Measurements from ENCODE around the gene ASIC1.
A peak's percentile ranks its signal among the peaks of the same experiment; 100 is the strongest.

The ASIC1 gene

DNA sequence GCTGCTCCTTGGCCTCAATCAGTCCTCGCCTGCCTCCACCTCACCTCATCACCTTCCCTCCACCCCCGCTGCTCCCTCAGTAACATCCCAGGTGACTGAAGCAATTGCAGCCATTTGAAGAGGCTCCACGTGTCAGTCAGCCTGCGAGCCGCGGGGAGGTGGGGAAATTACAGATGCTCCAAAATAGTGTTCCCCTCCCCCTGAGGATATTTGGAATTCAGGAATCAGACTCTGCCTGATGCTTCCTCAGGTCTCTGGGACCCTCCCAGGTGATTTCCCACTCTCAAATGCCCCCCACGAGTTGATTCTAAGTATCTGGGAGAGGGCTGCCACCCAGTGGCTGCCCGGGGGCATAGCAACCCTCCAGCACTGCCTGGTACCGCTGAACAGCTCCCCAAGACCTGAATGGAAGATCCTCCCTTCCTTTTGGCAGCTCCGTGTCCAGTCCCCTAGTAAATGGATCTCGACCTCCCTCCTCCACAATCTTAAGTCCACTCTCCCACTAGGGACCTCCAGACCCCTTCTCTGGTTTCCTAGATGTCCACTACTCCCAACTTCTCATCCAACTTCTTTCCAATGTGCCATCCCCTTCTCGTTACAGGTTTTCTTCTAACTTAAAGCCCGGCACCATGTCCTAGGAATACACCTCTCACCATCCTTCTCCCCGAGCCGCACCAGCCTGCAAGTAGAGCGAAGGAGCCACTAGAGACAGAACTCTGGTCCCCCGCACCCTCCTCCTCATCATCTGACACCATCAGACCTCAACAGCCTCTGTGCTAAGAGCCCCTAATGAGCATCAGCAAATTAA lies 1.4 kb upstream of the ASIC1 start:
- TF ChIP-seq POLR2A (IDR thresholded peaks at IDR 0.05; ENCODE audit: low read depth, low read length): no peak
- TF ChIP-seq TAF1 (IDR thresholded peaks at IDR 0.05; ENCODE audit: borderline replicate concordance, low read depth, low read length): no peak
- no peak for TF ChIP-seq POLR2AphosphoS5 (IDR thresholded peaks at IDR 0.05; ENCODE audit: low read depth, low read length)
- peak; percentile 71 for DNase-seq (ENCODE audit: insufficient read length)
- FAIRE-seq: peak; percentile 95

DNA sequence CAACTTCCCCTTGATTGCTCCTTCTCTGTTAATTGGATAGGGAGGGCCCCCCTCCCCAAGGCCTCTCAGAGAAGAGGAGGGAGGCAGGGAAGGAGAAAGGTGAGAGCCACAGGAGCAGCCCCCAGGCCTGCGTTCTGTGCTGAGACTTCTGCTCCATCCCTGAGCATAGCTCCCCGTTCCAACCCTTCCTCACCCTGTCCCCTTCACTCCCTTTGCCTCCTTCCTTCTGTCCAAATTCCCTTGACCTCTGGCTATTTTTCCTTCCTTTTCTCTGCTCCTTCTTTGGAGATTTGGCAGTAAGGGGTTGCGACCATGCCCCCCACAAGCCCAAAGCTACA lies 788 bp upstream of the ASIC1 start:
- TF ChIP-seq TAF1 (IDR thresholded peaks at IDR 0.05; ENCODE audit: borderline replicate concordance, low read depth, low read length) (no peak), POLR2A (IDR thresholded peaks at IDR 0.05; ENCODE audit: low read depth, low read length) (no peak), POLR2AphosphoS5 (IDR thresholded peaks at IDR 0.05; ENCODE audit: low read depth, low read length) (no peak)
- DNase-seq (ENCODE audit: insufficient read length) (no peak), FAIRE-seq (no peak)

DNA sequence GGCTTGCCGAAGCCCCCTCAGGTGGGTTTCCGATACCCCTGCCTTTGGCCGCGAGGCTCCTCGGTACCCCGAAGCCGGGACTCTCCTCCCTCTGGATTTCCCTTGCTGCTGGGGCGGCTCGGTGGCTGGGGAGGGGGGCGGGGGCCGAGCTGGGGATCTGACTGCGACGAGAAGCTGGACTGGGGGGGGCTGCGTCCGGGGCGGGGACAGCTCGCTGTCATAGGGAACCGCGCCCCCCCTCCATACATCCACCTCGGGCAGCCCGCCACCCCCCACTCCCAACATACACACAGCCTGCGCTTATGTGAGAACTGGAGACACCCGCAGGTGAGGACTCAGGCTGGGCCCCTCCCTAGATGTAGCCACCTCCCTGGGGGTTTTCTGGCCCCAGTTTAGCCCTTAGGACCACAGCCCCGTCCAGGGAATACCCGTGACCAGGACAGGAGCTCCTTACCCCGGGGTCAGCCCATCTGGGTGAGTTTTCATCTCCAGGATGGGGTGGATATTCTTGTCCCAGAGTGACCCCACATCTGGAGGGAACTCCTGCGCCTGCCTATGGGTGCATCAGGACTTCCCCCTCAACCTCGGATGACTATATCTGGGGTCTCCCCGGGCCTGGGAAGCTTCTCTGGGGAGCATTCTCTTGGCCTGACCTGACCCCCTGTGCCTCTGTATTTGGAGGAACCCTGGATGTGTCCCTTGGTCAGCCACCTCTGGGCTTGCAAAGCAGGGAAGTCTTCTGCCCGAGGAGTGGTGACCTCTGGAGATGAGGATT lies 687 bp downstream of the ASIC1 start:
- DNase-seq (ENCODE audit: insufficient read length) (no peak), FAIRE-seq (no peak)
- TF ChIP-seq TAF1 (IDR thresholded peaks at IDR 0.05; ENCODE audit: borderline replicate concordance, low read depth, low read length) (no peak), POLR2AphosphoS5 (IDR thresholded peaks at IDR 0.05; ENCODE audit: low read depth, low read length) (no peak), POLR2A (IDR thresholded peaks at IDR 0.05; ENCODE audit: low read depth, low read length) (no peak)

DNA sequence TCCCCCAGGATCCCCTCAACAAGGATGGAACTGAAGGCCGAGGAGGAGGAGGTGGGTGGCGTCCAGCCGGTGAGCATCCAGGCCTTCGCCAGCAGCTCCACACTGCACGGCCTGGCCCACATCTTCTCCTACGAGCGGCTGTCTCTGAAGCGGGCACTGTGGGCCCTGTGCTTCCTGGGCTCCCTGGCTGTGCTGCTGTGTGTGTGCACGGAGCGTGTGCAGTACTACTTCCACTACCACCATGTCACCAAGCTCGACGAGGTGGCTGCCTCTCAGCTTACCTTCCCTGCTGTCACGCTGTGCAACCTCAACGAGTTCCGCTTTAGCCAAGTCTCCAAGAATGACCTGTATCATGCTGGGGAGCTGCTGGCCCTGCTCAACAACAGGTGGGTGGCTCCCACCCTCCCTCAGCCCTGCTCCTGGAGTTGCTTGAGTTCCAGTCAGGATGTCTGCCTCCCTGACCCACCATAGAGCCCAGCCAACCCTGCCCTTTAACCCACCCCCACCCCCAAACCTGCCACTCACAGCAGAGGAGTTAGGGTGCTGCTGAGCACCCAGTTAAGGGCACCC lies 1.4 kb downstream of the ASIC1 start:
- no peak for DNase-seq (ENCODE audit: insufficient read length)
- no peak for FAIRE-seq
- no peak for TF ChIP-seq TAF1 (IDR thresholded peaks at IDR 0.05; ENCODE audit: borderline replicate concordance, low read depth, low read length)
- TF ChIP-seq POLR2AphosphoS5 (IDR thresholded peaks at IDR 0.05; ENCODE audit: low read depth, low read length): no peak
- TF ChIP-seq POLR2A (IDR thresholded peaks at IDR 0.05; ENCODE audit: low read depth, low read length): no peak

DNA sequence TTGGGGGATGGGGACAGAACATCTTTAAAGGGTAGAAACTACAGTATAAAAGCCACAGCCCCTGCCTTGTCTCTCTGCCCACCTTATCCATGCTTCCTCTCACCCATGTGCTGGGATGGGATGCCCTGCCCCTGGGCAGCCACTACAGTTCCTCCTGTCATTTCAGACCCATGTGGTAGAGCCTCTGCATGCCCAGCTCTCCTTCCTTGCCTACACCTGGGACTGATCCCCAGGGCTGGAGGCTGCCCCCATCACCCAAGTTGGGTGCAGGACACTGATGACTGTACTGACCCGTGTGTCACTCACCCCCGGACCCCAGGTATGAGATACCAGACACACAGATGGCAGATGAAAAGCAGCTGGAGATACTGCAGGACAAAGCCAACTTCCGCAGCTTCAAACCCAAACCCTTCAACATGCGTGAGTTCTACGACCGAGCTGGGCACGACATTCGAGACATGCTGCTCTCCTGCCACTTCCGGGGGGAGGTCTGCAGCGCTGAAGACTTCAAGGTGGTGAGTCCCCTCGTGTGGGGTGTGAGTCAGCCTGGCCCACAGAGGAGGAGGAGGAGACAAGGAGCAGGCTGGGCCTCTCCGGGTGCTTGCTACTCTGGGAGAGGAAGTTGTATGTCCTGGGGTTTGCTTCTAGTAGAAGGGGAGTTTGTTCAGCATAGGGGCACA lies 2.2 kb downstream of the ASIC1 start:
- no peak for DNase-seq (ENCODE audit: insufficient read length)
- peak; percentile 5 for FAIRE-seq
- TF ChIP-seq POLR2AphosphoS5 (IDR thresholded peaks at IDR 0.05; ENCODE audit: low read depth, low read length) (no peak), POLR2A (IDR thresholded peaks at IDR 0.05; ENCODE audit: low read depth, low read length) (no peak), TAF1 (IDR thresholded peaks at IDR 0.05; ENCODE audit: borderline replicate concordance, low read depth, low read length) (no peak)

DNA sequence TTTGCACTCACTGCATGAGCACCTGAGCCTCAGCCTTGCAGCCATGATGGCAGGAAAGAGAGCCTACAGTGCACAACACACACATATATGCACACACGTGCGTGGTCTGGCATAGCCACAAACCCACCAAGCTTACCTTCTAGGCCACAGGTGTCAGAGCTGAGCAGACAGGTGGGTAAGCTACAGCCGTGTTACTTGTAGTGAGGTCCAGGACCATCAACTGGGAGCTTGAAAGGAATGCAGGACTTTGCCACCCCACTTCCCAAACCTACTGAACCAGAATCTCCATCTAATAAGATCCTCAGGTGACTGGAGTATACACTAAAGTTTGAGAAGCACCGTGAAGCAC lies 2.7 kb downstream of the ASIC1 start:
- FAIRE-seq: no peak
- no peak for DNase-seq (ENCODE audit: insufficient read length)

DNA sequence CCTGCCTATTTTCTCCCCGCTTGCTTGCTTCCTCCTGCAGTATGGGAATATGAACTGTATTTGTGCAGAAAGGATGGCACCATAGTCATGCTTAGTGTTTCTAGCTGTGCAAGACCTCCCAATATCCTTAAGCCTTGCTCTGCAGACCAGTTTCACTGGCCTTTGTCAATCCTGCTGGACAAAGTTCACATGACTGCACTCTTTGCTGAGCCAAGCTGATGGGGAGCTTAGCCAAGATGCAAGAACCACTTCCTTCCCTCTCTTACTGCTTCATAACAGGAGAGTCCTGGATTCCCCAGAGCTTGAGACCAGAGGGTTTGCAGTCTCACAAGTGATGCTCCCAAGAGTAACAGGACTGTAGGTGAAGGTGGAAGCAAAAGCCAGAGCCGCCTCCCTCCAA lies 3.8 kb downstream of the ASIC1 start:
- FAIRE-seq (no peak), DNase-seq (ENCODE audit: insufficient read length) (no peak)
- TF ChIP-seq POLR2AphosphoS5 (IDR thresholded peaks at IDR 0.05; ENCODE audit: low read depth, low read length) (no peak), TAF1 (IDR thresholded peaks at IDR 0.05; ENCODE audit: borderline replicate concordance, low read depth, low read length) (no peak), POLR2A (IDR thresholded peaks at IDR 0.05; ENCODE audit: low read depth, low read length) (no peak)

More for the DNA sequence above, 2.7 kb downstream of the ASIC1 start:
- TF ChIP-seq POLR2A (IDR thresholded peaks at IDR 0.05; ENCODE audit: low read depth, low read length) (no peak), TAF1 (IDR thresholded peaks at IDR 0.05; ENCODE audit: borderline replicate concordance, low read depth, low read length) (no peak), POLR2AphosphoS5 (IDR thresholded peaks at IDR 0.05; ENCODE audit: low read depth, low read length) (no peak)

DNA sequence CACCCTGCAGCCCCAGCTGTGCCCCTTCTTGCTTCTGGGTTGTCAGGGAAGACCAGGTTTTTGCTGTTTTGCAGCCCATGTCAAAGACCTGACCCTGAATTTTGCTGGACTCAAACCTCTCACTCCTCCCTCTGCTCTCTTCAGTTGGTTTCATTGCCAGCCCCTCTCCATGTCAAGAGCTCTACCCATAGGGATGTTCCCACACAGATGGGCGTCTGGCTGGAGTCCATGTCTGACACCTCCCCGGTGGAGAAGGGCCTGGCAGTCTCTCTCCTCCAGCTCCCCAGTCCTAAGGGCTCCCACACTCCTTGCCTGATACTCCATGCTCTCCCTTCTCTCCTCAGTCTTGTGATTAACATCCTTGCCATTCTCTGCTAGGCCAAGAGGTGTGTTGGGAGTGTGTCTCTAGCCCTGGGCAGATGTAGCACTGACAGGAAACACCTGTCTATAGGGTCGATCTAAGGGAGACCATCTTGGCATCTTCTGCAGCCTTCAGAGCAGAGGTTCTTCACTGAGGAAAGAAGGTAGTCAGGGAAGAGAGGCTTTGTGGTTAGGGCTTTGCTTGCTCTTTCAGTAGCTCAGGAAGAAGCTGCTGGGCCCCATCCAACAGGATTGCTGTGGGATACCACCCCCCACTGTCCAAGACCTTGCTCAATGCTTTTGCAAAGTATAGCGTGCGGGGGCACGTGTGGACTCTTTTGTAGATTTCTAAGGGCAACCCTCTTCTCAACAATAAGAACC lies 4.7 kb downstream of the ASIC1 start:
- no peak for DNase-seq (ENCODE audit: insufficient read length)
- FAIRE-seq: no peak

DNA sequence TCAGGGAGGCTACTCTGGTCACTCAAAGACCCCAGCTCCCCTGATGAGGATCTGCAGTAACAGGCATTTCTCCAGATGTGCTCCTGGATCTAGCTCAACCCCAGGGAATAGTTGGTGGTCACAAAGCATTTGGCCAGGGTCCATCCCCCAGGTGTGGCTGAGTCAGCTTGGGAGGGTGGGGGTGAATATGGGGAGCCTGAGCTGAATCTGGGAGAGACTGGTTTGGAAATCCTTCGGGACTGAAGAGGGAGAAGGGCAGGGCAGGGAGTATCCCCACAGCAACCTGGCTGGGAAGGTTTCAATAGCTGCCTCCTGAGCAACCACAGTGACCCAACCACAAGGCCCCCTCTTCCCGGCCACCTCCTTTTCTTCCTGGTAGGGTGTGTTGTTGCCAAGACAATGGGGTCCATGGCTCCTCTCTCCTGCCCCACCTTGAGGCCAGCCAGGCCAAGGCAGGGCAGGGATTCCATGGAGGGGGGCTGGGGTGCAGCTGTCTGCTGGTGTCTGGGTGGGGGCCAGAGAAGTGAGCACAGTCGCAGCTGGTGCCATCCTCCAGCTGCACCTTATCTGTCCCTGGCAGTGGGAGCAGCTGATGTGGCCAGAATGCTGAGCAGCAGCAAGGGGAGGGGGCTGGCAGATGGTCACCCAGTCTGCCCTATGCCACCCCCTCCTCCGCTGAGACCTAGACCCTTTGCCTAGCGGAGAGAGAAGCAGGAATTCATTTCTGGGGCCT lies 5.5 kb downstream of the ASIC1 start:
- TF ChIP-seq POLR2AphosphoS5 (IDR thresholded peaks at IDR 0.05; ENCODE audit: low read depth, low read length): no peak
- no peak for TF ChIP-seq TAF1 (IDR thresholded peaks at IDR 0.05; ENCODE audit: borderline replicate concordance, low read depth, low read length)
- TF ChIP-seq POLR2A (IDR thresholded peaks at IDR 0.05; ENCODE audit: low read depth, low read length): no peak
- DNase-seq (ENCODE audit: insufficient read length): no peak
- FAIRE-seq: no peak

More for the DNA sequence above, 4.7 kb downstream of the ASIC1 start:
- TF ChIP-seq TAF1 (IDR thresholded peaks at IDR 0.05; ENCODE audit: borderline replicate concordance, low read depth, low read length) (no peak), POLR2AphosphoS5 (IDR thresholded peaks at IDR 0.05; ENCODE audit: low read depth, low read length) (no peak), POLR2A (IDR thresholded peaks at IDR 0.05; ENCODE audit: low read depth, low read length) (no peak)

DNA sequence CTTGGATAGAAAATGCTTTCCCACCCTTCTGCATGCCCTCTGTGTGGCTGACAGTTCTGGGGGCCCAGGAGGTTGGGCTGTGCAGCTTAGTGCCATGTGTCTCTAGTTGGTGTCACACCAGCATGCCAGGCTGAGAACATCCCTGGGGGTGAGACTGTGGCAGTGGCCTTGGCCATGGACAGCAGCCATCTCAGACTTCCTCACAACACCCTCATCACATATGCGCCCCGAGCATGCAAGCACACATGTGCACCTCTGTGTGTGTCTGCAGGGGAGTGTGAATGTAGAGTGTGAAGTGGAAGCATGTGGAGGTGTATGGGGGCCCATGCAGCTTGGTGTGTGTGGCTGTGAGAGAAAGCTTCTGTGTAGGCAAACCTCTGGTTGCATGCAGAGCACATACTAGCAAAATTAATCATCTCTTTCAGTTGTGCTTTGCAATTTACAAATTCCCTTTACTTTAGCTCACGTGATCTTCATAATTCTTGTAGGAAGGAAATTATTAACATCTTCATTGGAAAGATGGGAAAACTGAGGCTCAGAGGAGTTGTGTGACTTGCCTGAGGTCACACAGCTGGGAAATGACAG lies 8.4 kb downstream of the ASIC1 start:
- TF ChIP-seq TAF1 (IDR thresholded peaks at IDR 0.05; ENCODE audit: borderline replicate concordance, low read depth, low read length): no peak
- no peak for TF ChIP-seq POLR2AphosphoS5 (IDR thresholded peaks at IDR 0.05; ENCODE audit: low read depth, low read length)
- TF ChIP-seq POLR2A (IDR thresholded peaks at IDR 0.05; ENCODE audit: low read depth, low read length): no peak
- FAIRE-seq (no peak), DNase-seq (ENCODE audit: insufficient read length) (no peak)

Data from GM12892 (cell line).